ENCODE data around the gene TGFBR2.

- TF ChIP-seq CTCF (IDR thresholded peaks at IDR 0.05) (no peak), POLR2A (IDR thresholded peaks at IDR 0.05) (no peak), POLR2AphosphoS5 (IDR thresholded peaks at IDR 0.05) (no peak)
These were observed 58.1 kb downstream of the TGFBR2 start for GRCh38 chr3:30664459-30664858.

All from prostate gland (tissue), 2 donors.